Peyer's patch (tissue), 4 donors: Measurements from ENCODE around the gene ZYG11B.

Experiments
- POLR2A ChIP-seq, 2 donors: fragments of 450-650 bp; IDR thresholded peaks; one replicate each; pipeline ENCODE4 v1.5.1; 2017; ENCODE audit warnings: antibody characterized with exemption in 2 of 2, mild to moderate bottlenecking in 2 of 2, moderate library complexity in 2 of 2
- TF ChIP-seq, protein P1 (sequence below), 6 experiments: fragments of 450-650 bp in 4 of 6; fragments of 200-600 bp in 2 of 6; sonication (generic) in 1 of 6; IDR thresholded peaks; one replicate each; pipeline ENCODE4 v1.5.1; 2017 to 2019; ENCODE audit warnings: antibody characterized with exemption in 6 of 6, mild to moderate bottlenecking in 3 of 6, moderate library complexity in 1 of 6

- no peak for TF ChIP-seq POLR2A (IDR thresholded peaks at IDR 0.05)
- TF ChIP-seq, protein P1, sequence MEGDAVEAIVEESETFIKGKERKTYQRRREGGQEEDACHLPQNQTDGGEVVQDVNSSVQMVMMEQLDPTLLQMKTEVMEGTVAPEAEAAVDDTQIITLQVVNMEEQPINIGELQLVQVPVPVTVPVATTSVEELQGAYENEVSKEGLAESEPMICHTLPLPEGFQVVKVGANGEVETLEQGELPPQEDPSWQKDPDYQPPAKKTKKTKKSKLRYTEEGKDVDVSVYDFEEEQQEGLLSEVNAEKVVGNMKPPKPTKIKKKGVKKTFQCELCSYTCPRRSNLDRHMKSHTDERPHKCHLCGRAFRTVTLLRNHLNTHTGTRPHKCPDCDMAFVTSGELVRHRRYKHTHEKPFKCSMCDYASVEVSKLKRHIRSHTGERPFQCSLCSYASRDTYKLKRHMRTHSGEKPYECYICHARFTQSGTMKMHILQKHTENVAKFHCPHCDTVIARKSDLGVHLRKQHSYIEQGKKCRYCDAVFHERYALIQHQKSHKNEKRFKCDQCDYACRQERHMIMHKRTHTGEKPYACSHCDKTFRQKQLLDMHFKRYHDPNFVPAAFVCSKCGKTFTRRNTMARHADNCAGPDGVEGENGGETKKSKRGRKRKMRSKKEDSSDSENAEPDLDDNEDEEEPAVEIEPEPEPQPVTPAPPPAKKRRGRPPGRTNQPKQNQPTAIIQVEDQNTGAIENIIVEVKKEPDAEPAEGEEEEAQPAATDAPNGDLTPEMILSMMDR (IDR thresholded peaks at IDR 0.05): no peak
Observed at GRCh38 chr1:52727956-52728656, 1.9 kb downstream of the ZYG11B start.
